OCI-LY3 (cell line): ENCODE results near the gene DEGS2.

Experiments
- EZH2phosphoT487 ChIP-seq: fragments of 200-600 bp; shearing (Covaris generic); IDR thresholded peaks from 2 replicates; pipeline ENCODE4 v1.6.1; 2018; ENCODE audit warnings: antibody characterized with exemption, mixed run types, low read depth
- TF ChIP-seq, protein P1 (sequence below): fragments of 200-600, 300-600 bp; sonication (generic); IDR thresholded peaks from 2 replicates; pipeline ENCODE4 v1.5.1; 2014; ENCODE audit warnings: antibody characterized with exemption, low read length, low read depth

DNA sequence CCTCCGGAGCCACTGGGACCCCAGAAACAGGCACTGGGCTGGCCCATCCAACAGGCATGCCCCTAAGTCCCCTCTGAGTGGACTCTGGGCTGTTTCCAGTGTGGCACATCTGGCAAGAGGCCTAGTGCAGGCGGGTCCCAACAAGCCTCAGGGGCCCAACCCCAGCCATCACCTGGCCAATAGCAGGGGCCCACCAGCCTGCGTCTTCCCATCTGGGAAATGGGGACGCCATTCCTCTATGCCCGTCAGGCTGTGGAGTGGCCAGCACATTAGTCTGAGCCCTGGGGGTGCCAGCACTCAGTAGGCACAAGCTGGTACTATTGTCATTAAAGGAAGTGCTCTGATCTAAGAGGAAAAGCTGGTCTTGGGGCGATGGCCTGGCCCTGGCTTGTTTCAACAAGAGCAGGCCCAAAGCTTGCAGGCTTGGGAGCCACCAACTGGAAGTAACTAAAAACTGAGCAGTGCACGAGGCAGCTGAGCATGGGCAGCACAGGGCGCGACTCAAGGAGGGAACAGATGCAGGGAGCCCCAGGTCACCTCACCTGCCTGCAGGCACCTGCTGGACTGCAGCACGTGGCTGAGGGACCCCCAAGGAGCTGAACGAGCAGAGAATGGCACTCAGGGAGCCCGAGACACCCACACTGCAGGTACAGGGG is 8.4 kb downstream of the DEGS2 start:
- TF ChIP-seq, protein P1, sequence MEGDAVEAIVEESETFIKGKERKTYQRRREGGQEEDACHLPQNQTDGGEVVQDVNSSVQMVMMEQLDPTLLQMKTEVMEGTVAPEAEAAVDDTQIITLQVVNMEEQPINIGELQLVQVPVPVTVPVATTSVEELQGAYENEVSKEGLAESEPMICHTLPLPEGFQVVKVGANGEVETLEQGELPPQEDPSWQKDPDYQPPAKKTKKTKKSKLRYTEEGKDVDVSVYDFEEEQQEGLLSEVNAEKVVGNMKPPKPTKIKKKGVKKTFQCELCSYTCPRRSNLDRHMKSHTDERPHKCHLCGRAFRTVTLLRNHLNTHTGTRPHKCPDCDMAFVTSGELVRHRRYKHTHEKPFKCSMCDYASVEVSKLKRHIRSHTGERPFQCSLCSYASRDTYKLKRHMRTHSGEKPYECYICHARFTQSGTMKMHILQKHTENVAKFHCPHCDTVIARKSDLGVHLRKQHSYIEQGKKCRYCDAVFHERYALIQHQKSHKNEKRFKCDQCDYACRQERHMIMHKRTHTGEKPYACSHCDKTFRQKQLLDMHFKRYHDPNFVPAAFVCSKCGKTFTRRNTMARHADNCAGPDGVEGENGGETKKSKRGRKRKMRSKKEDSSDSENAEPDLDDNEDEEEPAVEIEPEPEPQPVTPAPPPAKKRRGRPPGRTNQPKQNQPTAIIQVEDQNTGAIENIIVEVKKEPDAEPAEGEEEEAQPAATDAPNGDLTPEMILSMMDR, result no peak
- TF ChIP-seq EZH2phosphoT487, result no peak
